ENCODE data around the gene ANKRD33B.

The ANKRD33B gene

DNA sequence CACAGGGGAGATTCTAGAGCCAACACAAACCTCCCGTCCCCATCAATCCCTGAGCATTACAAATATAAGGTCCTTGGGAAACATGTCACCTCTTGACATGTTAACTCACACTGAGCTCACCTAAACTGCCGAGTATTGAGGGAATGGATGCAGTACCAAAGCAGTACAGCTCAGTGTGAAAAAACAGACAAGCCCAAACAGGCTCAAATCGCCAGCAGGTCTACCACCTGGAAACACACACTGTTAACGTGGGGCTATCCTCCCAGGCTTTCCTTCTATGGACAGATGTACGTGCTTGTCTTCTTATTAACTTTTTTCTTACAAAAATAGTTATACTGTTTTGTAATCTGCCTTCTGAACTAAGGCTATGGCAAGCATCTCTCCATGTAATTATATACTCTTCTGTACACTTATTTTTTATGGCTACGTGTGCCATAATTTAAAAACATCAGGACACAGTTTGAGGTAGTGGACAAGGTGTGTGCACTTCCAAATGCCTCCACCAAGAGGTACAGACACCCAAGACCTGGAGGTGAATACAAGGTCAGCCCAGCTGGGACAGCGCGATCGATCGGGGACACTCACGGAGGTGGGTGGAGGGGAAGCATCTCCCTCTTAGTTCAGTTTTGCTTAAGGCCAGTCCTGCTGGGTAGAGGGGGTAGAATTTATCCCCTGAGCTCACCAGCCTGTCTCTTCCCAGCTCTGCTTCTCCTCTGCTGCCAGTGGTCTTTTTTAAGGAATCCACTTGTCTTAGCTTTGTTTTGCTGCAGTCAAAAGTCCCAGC lies 120.6 kb downstream of the ANKRD33B start:
- Histone ChIP-seq H3K27ac (no peak overlapping the region), H3K27me3 (no peaks in the 10 kb centered on the region), H3K36me3 (peaks cover 34% of the 10 kb centered on the region), H3K4me1 (ENCODE audit: control insufficient read depth in 1 of 2, insufficient read depth in 1 of 2, low read depth in 1 of 2, low read length in 1 of 2) (peaks cover 13 to 16% of the 10 kb centered on the region in 2 experiments), H3K9me3 (no peaks in the 10 kb centered on the region), H3K4me3 (ENCODE audit: low read depth in 1 of 2, low read length in 1 of 2) (no peak overlapping the region)
- no peak for TF ChIP-seq CTCF (IDR thresholded peaks at IDR 0.05)

DNA sequence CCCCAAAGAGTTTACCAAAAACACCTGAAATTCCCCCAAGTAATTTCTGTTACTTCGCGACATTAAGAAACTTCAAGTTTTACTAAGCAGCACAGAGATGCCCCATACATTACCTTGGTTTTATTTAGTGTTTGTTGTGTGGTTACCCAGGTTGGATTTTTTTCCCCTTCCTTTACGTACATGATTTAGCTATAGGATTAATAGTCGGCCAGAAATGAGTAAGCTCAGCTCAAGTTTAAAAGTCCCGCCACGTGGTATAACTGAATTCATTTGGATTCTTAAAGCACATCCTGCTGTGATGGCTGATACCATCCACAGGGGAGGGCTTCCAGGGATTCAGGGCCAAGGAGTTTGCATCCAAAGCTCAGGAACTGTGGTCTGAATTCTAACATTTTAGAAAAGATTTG lies 121.2 kb downstream of the ANKRD33B start:
- H3K4me3 ChIP-seq (ENCODE audit: low read depth in 1 of 2, low read length in 1 of 2): no peak overlapping the region
- H3K36me3 ChIP-seq: peaks cover 28% of the 10 kb centered on the region
- no peak for TF ChIP-seq CTCF (IDR thresholded peaks at IDR 0.05)
- peaks cover 13 to 16% of the 10 kb centered on the region in 2 experiments for H3K4me1 ChIP-seq (ENCODE audit: control insufficient read depth in 1 of 2, insufficient read depth in 1 of 2, low read depth in 1 of 2, low read length in 1 of 2)
- no peak overlapping the region for H3K27ac ChIP-seq
- no peaks in the 10 kb centered on the region for H3K27me3 ChIP-seq
- H3K9me3 ChIP-seq: no peaks in the 10 kb centered on the region

DNA sequence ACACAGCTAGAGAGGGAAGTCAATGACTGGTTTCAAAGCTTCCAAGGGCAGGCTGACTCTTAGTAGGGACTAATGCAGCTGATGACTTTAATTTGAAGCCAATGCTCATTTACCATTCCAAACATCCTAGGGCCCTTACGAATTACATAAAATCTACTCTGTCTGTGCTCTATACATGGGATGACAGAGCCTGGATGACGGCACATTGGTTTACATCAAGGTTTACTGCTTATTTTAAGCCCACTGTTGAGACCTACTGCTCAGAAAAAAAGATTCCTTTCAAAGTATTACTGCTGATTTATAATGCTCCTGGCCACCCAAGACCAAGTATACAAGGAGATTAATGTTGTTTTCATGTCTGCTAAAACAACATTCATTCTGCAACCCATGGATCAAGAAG lies 123.0 kb downstream of the ANKRD33B start:
- no peaks in the 10 kb centered on the region for H3K27me3 ChIP-seq
- no peak overlapping the region for H3K4me3 ChIP-seq (ENCODE audit: low read depth in 1 of 2, low read length in 1 of 2)
- H3K4me1 ChIP-seq (ENCODE audit: control insufficient read depth in 1 of 2, insufficient read depth in 1 of 2, low read depth in 1 of 2, low read length in 1 of 2): peaks cover 10 to 11% of the 10 kb centered on the region in 2 experiments
- TF ChIP-seq CTCF (IDR thresholded peaks at IDR 0.05): no peak
- no peaks in the 10 kb centered on the region for H3K9me3 ChIP-seq
- H3K36me3 ChIP-seq: peaks cover 16% of the 10 kb centered on the region
- H3K27ac ChIP-seq: no peak overlapping the region

DNA sequence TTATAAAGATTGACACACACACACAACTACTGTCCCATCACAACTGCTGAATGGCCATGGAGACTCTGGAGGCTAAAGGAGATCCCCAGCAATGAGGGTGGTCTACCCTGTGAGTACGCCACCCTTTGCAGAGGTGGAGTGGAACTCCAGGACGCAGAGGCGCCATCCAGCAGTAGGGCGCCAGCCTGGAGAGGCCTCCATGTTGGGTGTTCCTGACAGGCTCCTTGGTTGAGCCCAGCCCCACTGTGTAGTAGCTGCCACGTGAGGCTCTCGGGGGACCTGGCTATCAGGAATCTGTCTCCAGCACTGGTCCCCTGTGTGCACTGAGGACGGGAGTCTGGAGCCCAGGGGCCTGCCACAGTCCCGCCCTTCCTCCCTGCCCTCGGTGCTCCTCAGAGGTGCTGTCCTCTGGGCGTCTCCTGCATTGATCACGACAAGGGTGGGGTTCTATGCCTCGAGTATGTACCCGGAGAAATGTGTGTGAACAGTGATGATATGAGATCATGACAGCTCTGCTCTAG lies 124.8 kb downstream of the ANKRD33B start:
- TF ChIP-seq CTCF (IDR thresholded peaks at IDR 0.05): no peak
- Histone ChIP-seq H3K4me1 (ENCODE audit: control insufficient read depth in 1 of 2, insufficient read depth in 1 of 2, low read depth in 1 of 2, low read length in 1 of 2) (no peaks in the 10 kb centered on the region), H3K27ac (no peak overlapping the region), H3K4me3 (ENCODE audit: low read depth in 1 of 2, low read length in 1 of 2) (no peak overlapping the region), H3K36me3 (peaks cover 5% of the 10 kb centered on the region), H3K9me3 (no peaks in the 10 kb centered on the region), H3K27me3 (no peaks in the 10 kb centered on the region)

GRCh38 chr5:10689391-10690081 lies 125.7 kb downstream of the ANKRD33B start:
- H3K27ac ChIP-seq: no peak overlapping the region
- TF ChIP-seq CTCF (IDR thresholded peaks at IDR 0.05): no peak
- H3K4me3 ChIP-seq (ENCODE audit: low read depth in 1 of 2, low read length in 1 of 2): no peak overlapping the region
- no peaks in the 10 kb centered on the region for H3K9me3 ChIP-seq
- no peaks in the 10 kb centered on the region for H3K27me3 ChIP-seq
- peaks cover 5% of the 10 kb centered on the region for H3K36me3 ChIP-seq
- H3K4me1 ChIP-seq (ENCODE audit: control insufficient read depth in 1 of 2, insufficient read depth in 1 of 2, low read depth in 1 of 2, low read length in 1 of 2): no peaks in the 10 kb centered on the region
